ENCODE measurements around the gene SOWAHA. TPM values are rescaled to one million over a fixed set of nuclear protein-coding genes. Genes with fewer than 3 reads are reported as not detected.
A peak's percentile ranks its signal among the peaks of the same experiment; 100 is the strongest.

SOWAHA gene
- total RNA-seq, 1 donor: not detected

DNA sequence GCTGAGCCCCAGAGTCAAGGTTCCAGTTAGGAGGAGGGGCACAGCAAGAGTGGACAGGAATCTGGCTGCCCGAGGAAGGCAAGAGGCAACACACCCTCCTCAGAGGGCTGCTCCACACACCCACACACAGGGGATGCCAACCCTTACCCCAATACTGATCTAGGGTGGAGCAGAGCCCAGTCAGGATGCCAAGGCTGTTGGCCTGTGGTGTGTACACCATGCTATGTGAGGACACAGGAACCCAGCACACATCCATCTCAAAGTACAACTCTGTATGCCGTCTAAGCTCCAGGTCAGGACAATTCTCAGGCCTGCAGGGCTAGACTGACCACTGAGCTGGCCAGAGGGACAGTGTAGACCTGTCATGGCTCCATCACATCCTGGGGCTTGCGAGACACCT lies 38.7 kb upstream of the SOWAHA start:
- peaks cover 38% of the 10 kb centered on the region for H3K27me3 ChIP-seq (ENCODE audit: insufficient read depth, low read length)
- H3K4me1 ChIP-seq (ENCODE audit: insufficient read depth, low read length): peaks cover 13% of the 10 kb centered on the region
- no peaks in the 10 kb centered on the region for H3K9me3 ChIP-seq (ENCODE audit: low read depth, low read length)
- H3K4me3 ChIP-seq (ENCODE audit: low read length): no peak overlapping the region

- H3K4me3 ChIP-seq (ENCODE audit: low read length): no peak overlapping the region
- H3K27me3 ChIP-seq (ENCODE audit: insufficient read depth, low read length): peaks cover 43% of the 10 kb centered on the region
- peaks cover 13% of the 10 kb centered on the region for H3K4me1 ChIP-seq (ENCODE audit: insufficient read depth, low read length)
Observed at GRCh38 chr5:132774896-132775295, 38.2 kb upstream of the SOWAHA start.

GRCh38 chr5:132775476-132775961 lies 37.6 kb upstream of the SOWAHA start:
- Histone ChIP-seq H3K4me1 (ENCODE audit: insufficient read depth, low read length) (peaks cover 13% of the 10 kb centered on the region), H3K27me3 (ENCODE audit: insufficient read depth, low read length) (peaks cover 47% of the 10 kb centered on the region), H3K4me3 (ENCODE audit: low read length) (no peak overlapping the region), H3K9me3 (ENCODE audit: low read depth, low read length) (no peaks in the 10 kb centered on the region)

More at GRCh38 chr5:132774896-132775295, 38.2 kb upstream of the SOWAHA start:
- no peaks in the 10 kb centered on the region for H3K9me3 ChIP-seq (ENCODE audit: low read depth, low read length)

- peaks cover 55% of the 10 kb centered on the region for H3K27me3 ChIP-seq (ENCODE audit: insufficient read depth, low read length)
- H3K9me3 ChIP-seq (ENCODE audit: low read depth, low read length): no peaks in the 10 kb centered on the region
- peak overlapping the region; percentile 48 for H3K4me3 ChIP-seq (ENCODE audit: low read length)
- H3K4me1 ChIP-seq (ENCODE audit: insufficient read depth, low read length): peaks cover 13% of the 10 kb centered on the region
Observed at GRCh38 chr5:132776131-132776937, 36.8 kb upstream of the SOWAHA start.

DNA sequence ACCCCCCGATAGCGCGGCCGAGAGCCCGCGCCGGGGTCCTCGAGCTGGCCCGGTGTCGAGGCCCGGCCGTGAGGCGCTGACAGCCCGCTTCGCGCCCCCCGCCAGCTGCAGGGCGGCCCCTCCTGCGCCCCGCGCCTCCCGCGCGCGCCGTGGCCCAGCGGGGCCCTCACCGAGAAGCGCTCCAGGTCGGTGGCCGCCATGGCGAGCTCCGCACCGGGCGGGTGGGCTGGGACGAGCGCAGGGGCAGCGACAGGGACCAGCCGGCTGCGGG lies 36.2 kb upstream of the SOWAHA start:
- Histone ChIP-seq H3K4me1 (ENCODE audit: insufficient read depth, low read length) (peaks cover 14% of the 10 kb centered on the region), H3K4me3 (ENCODE audit: low read length) (peak overlapping the region; percentile 48), H3K27me3 (ENCODE audit: insufficient read depth, low read length) (peaks cover 60% of the 10 kb centered on the region), H3K9me3 (ENCODE audit: low read depth, low read length) (no peaks in the 10 kb centered on the region)

DNA sequence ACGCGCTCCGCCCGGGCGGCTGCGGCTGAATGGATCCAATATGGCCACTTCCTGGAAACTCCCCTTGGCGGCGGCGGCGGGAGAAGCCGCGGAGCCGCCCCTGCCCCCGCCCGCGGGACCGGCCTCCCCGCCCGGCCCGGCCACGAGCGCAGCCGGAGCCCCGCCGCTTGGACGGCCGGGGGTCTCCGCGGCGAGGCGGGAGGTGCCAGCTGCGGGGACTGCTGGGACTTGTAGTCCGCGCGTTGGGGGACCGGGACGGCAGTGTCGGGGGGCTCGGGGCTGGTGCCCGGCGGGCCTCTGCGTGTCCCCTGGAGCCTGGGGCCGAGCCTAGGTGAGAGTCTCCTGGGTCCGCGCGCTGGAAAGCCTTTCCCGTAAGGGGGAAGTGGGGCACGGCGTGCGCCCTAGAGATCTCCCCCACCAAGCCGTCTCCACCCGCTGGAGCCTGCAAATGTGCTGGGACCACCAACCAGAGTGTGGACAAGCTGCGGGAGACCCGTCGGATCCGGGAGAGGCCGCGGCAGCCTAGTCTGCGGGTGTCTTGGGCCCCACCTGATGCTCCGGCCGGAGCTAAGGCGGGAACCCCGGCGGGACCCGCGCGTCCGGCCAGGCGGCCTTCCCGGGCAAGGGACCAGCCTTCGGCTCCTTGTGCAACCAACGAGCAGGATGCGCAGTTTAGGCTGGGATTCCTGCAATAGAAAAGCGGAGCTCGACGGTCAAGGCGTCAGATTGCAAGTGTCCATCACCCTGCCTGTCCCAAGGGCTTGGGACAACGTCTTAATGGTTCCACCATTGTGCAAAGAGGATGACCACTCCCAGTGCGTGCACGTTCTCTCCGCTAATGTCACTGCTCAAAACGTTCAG lies 35.7 kb upstream of the SOWAHA start, which contains the start of gene SEPTIN8:
Gene SEPTIN8 (minus strand): TSS at position 31 of the 861 bp plus-strand sequence. CDS start 102 bp downstream, outside the sequence.
- Histone ChIP-seq H3K27me3 (ENCODE audit: insufficient read depth, low read length) (peaks cover 66% of the 10 kb centered on the region), H3K4me3 (ENCODE audit: low read length) (peak within 1 kb of the TSS; percentile 48), H3K9me3 (ENCODE audit: low read depth, low read length) (no peaks in the 10 kb centered on the region), H3K4me1 (ENCODE audit: insufficient read depth, low read length) (peaks cover 20% of the 10 kb centered on the region)

DNA sequence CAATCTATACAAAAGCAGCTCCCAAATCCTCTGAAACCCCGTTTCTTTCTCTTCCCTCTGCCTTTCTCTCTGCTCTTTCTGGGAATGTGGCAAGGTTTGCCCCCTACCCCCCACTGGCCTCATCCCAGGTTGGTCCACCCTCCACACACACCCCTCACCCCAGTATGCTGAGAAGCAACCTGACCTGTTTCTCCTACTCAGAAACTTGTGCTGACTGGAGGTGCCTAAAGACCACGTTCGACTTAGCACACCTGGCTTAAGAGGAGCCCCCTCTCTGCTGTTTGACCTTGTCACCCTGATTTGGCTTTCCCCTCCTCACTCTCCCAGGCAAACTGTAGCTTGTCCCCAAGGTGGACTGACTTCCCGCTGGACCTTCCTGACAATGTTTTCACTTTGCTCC lies 35.0 kb upstream of the SOWAHA start:
- H3K9me3 ChIP-seq (ENCODE audit: low read depth, low read length): no peaks in the 10 kb centered on the region
- H3K4me3 ChIP-seq (ENCODE audit: low read length): no peak overlapping the region
- peaks cover 68% of the 10 kb centered on the region for H3K27me3 ChIP-seq (ENCODE audit: insufficient read depth, low read length)

GRCh38 chr5:132778856-132779255 lies 34.2 kb upstream of the SOWAHA start:
- peaks cover 22% of the 10 kb centered on the region for H3K4me1 ChIP-seq (ENCODE audit: insufficient read depth, low read length)
- no peaks in the 10 kb centered on the region for H3K9me3 ChIP-seq (ENCODE audit: low read depth, low read length)
- H3K27me3 ChIP-seq (ENCODE audit: insufficient read depth, low read length): peaks cover 73% of the 10 kb centered on the region
- no peak overlapping the region for H3K4me3 ChIP-seq (ENCODE audit: low read length)

More for the DNA sequence above, 35.0 kb upstream of the SOWAHA start:
- peaks cover 22% of the 10 kb centered on the region for H3K4me1 ChIP-seq (ENCODE audit: insufficient read depth, low read length)

DNA sequence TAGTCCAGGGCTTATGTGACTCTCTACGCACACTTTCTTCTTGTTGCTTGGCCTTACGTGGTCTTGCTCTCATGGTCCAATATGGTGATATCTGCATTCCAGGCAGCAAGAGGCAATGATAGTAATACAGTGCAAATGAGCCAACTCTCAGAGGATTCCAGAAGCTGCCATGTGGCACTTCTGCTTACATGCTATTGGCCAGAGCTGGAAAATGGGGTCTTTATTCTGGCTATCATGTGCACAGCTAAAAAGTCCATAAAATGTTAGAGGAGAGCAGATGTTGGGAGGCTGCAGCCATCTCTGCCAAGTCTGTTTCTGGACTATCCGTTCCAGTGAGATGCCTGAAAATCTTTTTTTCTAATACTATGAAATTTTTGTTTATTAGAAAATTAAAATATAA lies 33.1 kb upstream of the SOWAHA start:
- Histone ChIP-seq H3K9me3 (ENCODE audit: low read depth, low read length) (no peaks in the 10 kb centered on the region), H3K4me1 (ENCODE audit: insufficient read depth, low read length) (peaks cover 22% of the 10 kb centered on the region), H3K27me3 (ENCODE audit: insufficient read depth, low read length) (peaks cover 71% of the 10 kb centered on the region), H3K4me3 (ENCODE audit: low read length) (no peak overlapping the region)

DNA sequence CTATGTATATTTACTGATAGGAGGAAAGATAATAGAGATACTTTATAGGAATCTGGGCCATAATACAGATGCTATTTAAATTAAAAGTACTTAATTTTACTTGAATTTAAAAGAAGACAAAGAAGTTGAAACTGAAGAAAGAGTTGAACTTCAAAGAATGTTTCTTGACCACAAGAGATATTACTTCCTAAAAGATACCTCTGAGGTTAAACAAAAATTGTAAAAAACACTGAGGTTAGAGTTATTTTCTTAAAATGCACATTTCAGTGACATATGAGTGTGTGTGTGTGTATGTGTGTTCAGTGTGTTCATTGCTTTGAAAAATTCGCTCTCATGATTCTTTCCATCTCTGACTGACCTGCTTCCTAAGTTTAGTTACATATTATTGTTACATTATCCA lies 32.5 kb upstream of the SOWAHA start:
- H3K9me3 ChIP-seq (ENCODE audit: low read depth, low read length): no peaks in the 10 kb centered on the region
- H3K4me3 ChIP-seq (ENCODE audit: low read length): no peak overlapping the region
- H3K27me3 ChIP-seq (ENCODE audit: insufficient read depth, low read length): peaks cover 65% of the 10 kb centered on the region
- peaks cover 22% of the 10 kb centered on the region for H3K4me1 ChIP-seq (ENCODE audit: insufficient read depth, low read length)

- no peaks in the 10 kb centered on the region for H3K9me3 ChIP-seq (ENCODE audit: low read depth, low read length)
- peaks cover 61% of the 10 kb centered on the region for H3K27me3 ChIP-seq (ENCODE audit: insufficient read depth, low read length)
- no peak overlapping the region for H3K4me3 ChIP-seq (ENCODE audit: low read length)
- peaks cover 20% of the 10 kb centered on the region for H3K4me1 ChIP-seq (ENCODE audit: insufficient read depth, low read length)
Observed at GRCh38 chr5:132781029-132781428, 32.1 kb upstream of the SOWAHA start.

- H3K9me3 ChIP-seq (ENCODE audit: low read depth, low read length): no peaks in the 10 kb centered on the region
- H3K4me1 ChIP-seq (ENCODE audit: insufficient read depth, low read length): peaks cover 17% of the 10 kb centered on the region
- H3K4me3 ChIP-seq (ENCODE audit: low read length): no peak overlapping the region
- peaks cover 56% of the 10 kb centered on the region for H3K27me3 ChIP-seq (ENCODE audit: insufficient read depth, low read length)
Observed at GRCh38 chr5:132782101-132782500, 31.0 kb upstream of the SOWAHA start.

GRCh38 chr5:132785365-132785764 lies 27.7 kb upstream of the SOWAHA start:
- Histone ChIP-seq H3K4me3 (ENCODE audit: low read length) (no peak overlapping the region), H3K4me1 (ENCODE audit: insufficient read depth, low read length) (peaks cover 8% of the 10 kb centered on the region), H3K9me3 (ENCODE audit: low read depth, low read length) (no peaks in the 10 kb centered on the region), H3K27me3 (ENCODE audit: insufficient read depth, low read length) (peaks cover 30% of the 10 kb centered on the region)

DNA sequence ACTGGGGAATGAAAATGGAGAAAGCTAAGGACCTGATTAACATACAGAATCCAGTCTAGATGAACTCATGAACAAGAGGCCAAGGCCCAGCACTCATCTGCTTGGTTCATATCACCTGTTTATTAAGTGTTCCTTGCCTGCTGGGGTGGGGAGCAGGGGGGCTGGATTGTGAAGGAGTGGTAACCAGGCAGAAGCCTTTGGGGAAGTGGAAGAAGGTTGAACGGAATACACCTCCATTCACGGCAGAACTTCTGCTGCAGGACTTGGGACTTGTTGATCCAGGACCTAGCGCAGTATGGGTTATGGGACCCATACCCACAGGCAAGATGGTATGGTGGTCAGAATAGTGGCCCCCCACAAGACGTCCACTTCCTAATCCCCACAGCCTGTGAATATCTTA lies 27.2 kb upstream of the SOWAHA start:
- no peak overlapping the region for H3K4me3 ChIP-seq (ENCODE audit: low read length)
- H3K27me3 ChIP-seq (ENCODE audit: insufficient read depth, low read length): peaks cover 26% of the 10 kb centered on the region
- peaks cover 8% of the 10 kb centered on the region for H3K4me1 ChIP-seq (ENCODE audit: insufficient read depth, low read length)

DNA sequence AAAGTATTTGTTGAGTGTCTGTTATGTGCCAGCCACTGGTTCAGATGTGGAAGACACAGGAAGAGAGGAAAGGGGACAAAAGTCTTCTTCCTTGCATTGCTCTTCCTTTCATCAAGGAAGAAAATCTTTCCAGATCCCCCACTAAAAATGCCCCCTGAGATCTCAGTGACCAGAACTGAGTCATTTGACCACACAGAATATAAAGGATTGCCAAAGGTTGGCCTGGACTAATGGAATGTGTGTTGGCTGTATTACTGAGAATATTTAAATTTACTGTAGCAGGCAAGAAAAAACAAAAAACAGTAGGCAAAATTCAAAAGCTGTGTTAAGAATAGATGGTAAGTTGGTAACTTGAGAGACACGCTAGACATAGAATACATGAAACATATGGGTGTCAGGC lies 26.0 kb upstream of the SOWAHA start:
- Histone ChIP-seq H3K9me3 (ENCODE audit: low read depth, low read length) (no peaks in the 10 kb centered on the region), H3K4me3 (ENCODE audit: low read length) (no peak overlapping the region), H3K4me1 (ENCODE audit: insufficient read depth, low read length) (peaks cover 5% of the 10 kb centered on the region), H3K27me3 (ENCODE audit: insufficient read depth, low read length) (peaks cover 13% of the 10 kb centered on the region)

More for the DNA sequence above, 27.2 kb upstream of the SOWAHA start:
- H3K9me3 ChIP-seq (ENCODE audit: low read depth, low read length): no peaks in the 10 kb centered on the region
